Thoracic aorta (tissue), 2 donors: ENCODE data around the gene SYMPK. TPM values are rescaled to one million over a fixed set of nuclear protein-coding genes. Genes with fewer than 3 reads are reported as not detected.

Source experiments
- ATAC-seq: fragments of 150-250 bp; one replicate; pipeline ENCODE4 v1.8.0; 2017; ENCODE audit warnings: low read depth; ENCODE audit not compliant: insufficient number of reproducible peaks, low FRiP score
- DNase-seq: peaks from one replicate; pipeline ENCODE4 v3.0.0-alpha.2; 2020; ENCODE audit warnings: low spot score
- H3K27ac ChIP-seq, 2 donors: fragments of 200-600 bp; sonication (generic); 1 replicate in 1 of 2; 2 replicates in 1 of 2; pipeline ENCODE4 v1.5.1; 2016; ENCODE audit warnings: mild to moderate bottlenecking in 2 of 2, moderate library complexity in 2 of 2
- H3K27me3 ChIP-seq: fragments of 200-600 bp; sonication (generic); replicated peaks from 2 replicates; pipeline ENCODE4 v1.6.0; 2016; ENCODE audit warnings: mild to moderate bottlenecking; ENCODE audit not compliant: insufficient read depth
- H3K36me3 ChIP-seq: fragments of 200-600 bp; sonication (generic); one replicate; pipeline ENCODE4 v1.5.1; 2016
- H3K4me1 ChIP-seq, 2 donors: fragments of 200-600 bp; sonication (generic); 1 replicate in 1 of 2; 2 replicates in 1 of 2; pipeline versions ENCODE4 v1.5.1 to v1.6.0; 2016; ENCODE audit warnings: low read depth in 2 of 2, mild to moderate bottlenecking in 1 of 2; ENCODE audit not compliant: control insufficient read depth in 1 of 2
- H3K4me3 ChIP-seq: fragments of 200-600 bp; sonication (generic); 2 replicates; pipeline ENCODE4 v1.5.1; 2016; ENCODE audit warnings: mild to moderate bottlenecking
- H3K9me3 ChIP-seq: fragments of 200-600 bp; sonication (generic); 2 replicates; pipeline ENCODE4 v1.5.1; 2016
- CTCF ChIP-seq: fragments of 200-600 bp; sonication (generic); IDR thresholded peaks from one replicate; pipeline ENCODE4 v1.5.1; 2019; ENCODE audit warnings: antibody characterized with exemption
- total RNA-seq, 2 donors: library from RNA; depleted of rRNA; stranded (reverse); fragments of >200 nt; gene quantifications; one replicate each; pipeline versions ENCODE4 v1.1.0 to v1.2.3, GENCODE V29; 2016

Gene SYMPK
- total RNA-seq, 2 donors from 2014 or later: 48.8 to 84.7 TPM

- TF ChIP-seq CTCF: no peak
- ATAC-seq: no peak
- Histone ChIP-seq H3K4me3 (no peak overlapping the region), H3K9me3 (no peaks in the 10 kb centered on the region), H3K4me1 (peaks cover 0 to 9% of the 10 kb centered on the region in 2 donors), H3K27ac (no peak overlapping the region), H3K27me3 (no peaks in the 10 kb centered on the region), H3K36me3 (peaks cover 49% of the 10 kb centered on the region)
- DNase-seq: no peak
These were observed 89.6 kb downstream of the SYMPK start for GRCh38 chr19:45773384-45773783.

GRCh38 chr19:45772912-45773311 lies 90.0 kb downstream of the SYMPK start:
- Histone ChIP-seq H3K4me3 (no peak overlapping the region), H3K27ac (peak overlapping the region in 1 of 2 donors; percentile 28), H3K9me3 (no peaks in the 10 kb centered on the region), H3K27me3 (no peaks in the 10 kb centered on the region), H3K4me1 (peaks cover 0 to 9% of the 10 kb centered on the region in 2 donors), H3K36me3 (peaks cover 44% of the 10 kb centered on the region)
- ATAC-seq (no peak), DNase-seq (no peak)
- no peak for TF ChIP-seq CTCF

GRCh38 chr19:45772130-45772840 lies 90.7 kb downstream of the SYMPK start:
- Histone ChIP-seq H3K4me1 (peaks cover 0 to 9% of the 10 kb centered on the region in 2 donors), H3K9me3 (no peaks in the 10 kb centered on the region), H3K27ac (peak overlapping the region in 1 of 2 donors; percentile 83), H3K36me3 (peaks cover 38% of the 10 kb centered on the region), H3K4me3 (no peak overlapping the region), H3K27me3 (no peaks in the 10 kb centered on the region)
- TF ChIP-seq CTCF: no peak
- ATAC-seq (no peak), DNase-seq (no peak)

DNA sequence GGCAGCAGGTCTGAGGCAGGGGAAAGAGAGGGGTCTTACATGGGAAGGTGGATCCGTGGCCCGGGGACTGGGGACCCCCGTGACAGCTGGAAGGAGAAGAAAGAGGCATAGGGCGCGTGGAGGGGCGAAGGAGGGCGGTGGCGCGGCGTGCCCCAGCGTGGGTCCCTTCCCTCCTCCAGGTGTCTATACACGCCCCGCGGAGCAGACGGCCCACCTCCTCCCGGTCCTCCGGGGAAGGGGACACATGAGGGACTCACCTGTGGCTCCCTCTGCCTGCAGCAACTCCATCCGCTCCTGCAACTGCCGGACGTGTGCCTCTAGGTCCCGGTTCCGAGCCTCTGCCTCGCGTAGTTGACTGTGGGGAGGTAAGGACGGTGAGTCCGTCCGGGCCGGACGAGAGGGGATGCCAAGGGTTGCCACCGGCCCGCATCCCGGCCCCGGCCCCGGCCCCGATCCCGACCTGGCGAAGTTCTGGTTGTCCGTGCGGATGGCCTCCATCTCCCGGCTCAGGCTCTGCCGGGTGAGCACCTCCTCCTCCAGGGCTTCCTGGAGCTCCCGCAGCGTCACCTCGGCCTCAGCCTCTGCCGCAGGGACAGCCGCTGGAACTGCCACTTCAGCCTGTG lies 91.5 kb downstream of the SYMPK start:
- no peak for ATAC-seq
- Histone ChIP-seq H3K27me3 (no peaks in the 10 kb centered on the region), H3K4me1 (peaks cover 2 to 16% of the 10 kb centered on the region in 2 donors), H3K36me3 (peaks cover 29% of the 10 kb centered on the region), H3K27ac (peak overlapping the region; percentile 83 to 98), H3K4me3 (no peak overlapping the region), H3K9me3 (no peaks in the 10 kb centered on the region)
- no peak for DNase-seq
- TF ChIP-seq CTCF: no peak

DNA sequence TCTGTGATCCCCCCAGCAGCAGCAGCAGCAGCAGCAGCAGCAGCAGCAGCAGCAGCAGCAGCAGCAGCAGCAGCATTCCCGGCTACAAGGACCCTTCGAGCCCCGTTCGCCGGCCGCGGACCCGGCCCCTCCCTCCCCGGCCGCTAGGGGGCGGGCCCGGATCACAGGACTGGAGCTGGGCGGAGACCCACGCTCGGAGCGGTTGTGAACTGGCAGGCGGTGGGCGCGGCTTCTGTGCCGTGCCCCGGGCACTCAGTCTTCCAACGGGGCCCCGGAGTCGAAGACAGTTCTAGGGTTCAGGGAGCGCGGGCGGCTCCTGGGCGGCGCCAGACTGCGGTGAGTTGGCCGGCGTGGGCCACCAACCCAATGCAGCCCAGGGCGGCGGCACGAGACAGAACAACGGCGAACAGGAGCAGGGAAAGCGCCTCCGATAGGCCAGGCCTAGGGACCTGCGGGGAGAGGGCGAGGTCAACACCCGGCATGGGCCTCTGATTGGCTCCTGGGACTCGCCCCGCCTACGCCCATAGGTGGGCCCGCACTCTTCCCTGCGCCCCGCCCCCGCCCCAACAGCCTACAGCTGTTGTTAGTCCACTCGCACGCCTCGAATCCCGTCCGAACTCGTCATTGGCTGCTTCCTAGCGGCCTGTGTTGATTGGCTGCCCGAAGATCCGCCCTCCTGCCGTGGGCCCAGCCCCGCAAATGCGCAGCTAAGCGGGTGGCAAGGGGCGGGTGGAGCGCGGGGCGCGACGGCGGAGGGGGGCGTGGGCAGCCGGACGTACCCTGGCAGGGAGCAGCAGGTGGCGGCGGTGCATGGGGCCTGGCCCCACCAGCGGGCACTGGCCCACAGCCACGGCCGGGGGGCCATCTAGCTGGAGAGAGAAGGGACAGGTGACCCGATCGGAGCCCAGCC lies 92.5 kb downstream of the SYMPK start:
- DNase-seq (peak; percentile 91), ATAC-seq (peak; percentile 46)
- H3K36me3 ChIP-seq: peaks cover 27% of the 10 kb centered on the region
- H3K4me3 ChIP-seq: peak overlapping the region; percentile 98
- no peaks in the 10 kb centered on the region for H3K9me3 ChIP-seq
- H3K4me1 ChIP-seq: peaks cover 12 to 26% of the 10 kb centered on the region in 2 donors
- H3K27me3 ChIP-seq: no peaks in the 10 kb centered on the region
- H3K27ac ChIP-seq: peak overlapping the region; percentile 83 to 98
- peak; percentile 98 for TF ChIP-seq CTCF
